GM21423 (cell line): ENCODE measurements around the gene ZDHHC14.
"Not testable (repeated sequence)": the region's sequence is repeated elsewhere in the genome, so short reads cannot be mapped to it uniquely, and the experiment has no call there.

Experiments
- ATAC-seq: cut with Tn5 transposase; IDR thresholded peaks from one replicate; pipeline ENCODE4 v1.9.1; 2021; ENCODE audit warnings: mild to moderate bottlenecking, moderate library complexity; ENCODE audit not compliant: unreplicated experiment

Gene ZDHHC14

DNA sequence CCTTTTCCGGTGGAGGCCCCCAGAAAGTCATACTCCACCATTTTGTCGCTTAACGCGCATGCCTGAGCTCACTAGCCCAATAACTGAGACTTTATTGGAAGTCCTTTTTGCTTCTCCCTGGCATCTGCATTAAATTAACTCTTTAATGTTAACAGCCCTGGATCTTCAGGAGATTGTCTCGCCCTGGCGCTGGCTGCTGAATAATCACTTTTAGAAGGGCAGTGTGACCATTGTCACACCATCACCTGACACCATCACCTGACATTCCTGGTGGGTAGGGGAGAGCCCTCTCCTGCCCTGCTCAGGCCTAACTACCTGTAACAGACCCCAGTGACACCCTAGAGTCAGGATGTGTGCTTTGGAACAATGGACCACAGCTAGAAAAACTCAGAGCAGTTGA, 326.6 kb downstream of the ZDHHC14 start:
- ATAC-seq: no peak

DNA sequence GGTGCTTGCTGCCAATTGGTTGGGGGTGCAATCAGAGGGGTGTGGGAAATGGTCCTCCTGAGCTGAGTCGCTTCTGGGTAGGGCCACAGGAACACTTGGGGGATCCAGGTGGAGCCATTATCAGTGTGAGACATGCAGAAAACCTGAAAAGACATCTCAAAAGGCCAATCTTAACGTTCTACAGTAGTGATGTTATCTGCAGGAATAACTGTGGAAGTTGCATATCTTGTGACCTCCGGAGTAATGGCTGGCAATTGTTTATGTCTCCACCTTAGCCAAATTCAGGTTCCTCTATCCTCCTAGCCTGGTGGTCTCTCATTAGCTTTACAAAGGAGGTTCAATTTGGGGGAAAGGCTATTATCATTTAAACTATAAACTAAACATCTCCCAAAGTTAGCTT, 327.2 kb downstream of the ZDHHC14 start:
- no peak for ATAC-seq

DNA sequence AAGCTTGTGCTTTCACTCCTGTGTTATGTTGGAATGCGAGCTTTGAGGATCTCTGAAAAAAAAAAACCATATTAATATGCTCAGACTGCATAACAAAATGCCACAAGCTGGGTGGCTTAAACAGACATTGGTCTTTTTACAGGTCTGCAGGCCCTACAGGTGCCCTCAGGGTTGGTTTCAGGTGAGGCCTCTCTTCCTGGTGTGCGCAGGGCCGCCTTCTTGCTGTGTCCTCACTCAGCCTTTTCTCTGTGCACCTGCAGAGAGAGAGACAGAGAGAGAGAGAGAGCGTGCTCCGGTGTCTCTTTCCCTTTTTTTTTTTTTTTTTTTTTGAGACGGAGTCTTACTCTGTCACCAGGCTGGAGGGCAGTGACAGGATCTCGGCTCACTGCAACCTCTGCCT, 327.9 kb downstream of the ZDHHC14 start:
- ATAC-seq: no peak

DNA sequence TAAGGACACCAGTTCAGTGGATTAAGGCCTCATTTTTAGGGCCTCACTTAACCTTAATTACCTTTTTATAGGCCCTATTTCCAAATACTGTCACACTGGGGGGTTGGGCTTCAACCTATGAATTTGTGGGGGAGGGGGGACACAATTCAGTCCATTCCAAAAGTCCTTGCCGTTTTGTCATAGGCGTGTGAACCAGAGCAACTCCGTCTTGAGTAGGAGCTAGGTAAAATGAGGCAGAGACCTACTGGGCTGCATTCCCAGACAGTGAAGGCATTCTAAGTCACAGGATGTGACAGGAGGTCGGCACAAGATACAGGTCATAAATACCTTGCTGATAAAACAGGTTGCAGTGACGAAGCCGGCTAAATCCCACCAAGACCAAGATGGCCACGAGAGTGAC, 328.6 kb downstream of the ZDHHC14 start:
- no peak for ATAC-seq

DNA sequence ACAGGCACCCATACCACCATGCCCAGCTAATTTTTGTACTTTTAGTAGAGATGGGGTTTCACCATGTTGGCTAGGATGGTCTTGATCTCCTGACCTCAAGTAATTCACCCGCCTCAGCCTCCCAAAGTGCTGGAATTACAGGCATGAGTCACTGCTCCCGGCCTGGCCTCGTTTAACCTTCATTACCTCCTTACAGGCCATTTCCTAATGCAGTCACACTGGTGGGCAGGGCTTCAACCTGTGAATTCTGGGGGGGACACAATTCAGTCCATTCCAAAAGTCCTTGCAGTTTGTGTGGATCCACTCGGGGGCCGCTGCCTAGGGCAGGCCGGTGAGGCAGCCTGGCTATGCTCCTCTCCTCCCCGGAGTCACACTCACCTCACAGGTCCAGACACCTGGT, 329.6 kb downstream of the ZDHHC14 start:
- ATAC-seq: no peak

DNA sequence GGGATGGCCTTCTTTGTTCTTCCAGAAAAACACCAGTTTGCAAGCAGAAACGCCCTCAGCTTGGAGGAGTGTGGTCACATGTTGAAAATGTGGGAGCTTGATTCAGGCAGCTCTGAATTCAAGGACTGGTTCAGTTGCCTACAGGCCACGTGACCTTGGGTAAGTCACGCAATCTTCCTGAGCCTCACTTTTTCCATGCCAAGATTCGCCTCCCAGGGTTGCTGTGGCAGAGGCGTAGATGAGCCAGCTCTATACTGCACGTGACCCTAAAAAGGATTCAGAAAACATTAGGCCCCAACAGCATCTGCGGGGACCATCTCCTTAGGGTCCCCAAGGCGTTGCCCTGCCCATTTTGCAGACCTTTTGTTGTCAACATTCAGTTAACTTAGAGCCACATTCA, 330.1 kb downstream of the ZDHHC14 start:
- no peak for ATAC-seq

DNA sequence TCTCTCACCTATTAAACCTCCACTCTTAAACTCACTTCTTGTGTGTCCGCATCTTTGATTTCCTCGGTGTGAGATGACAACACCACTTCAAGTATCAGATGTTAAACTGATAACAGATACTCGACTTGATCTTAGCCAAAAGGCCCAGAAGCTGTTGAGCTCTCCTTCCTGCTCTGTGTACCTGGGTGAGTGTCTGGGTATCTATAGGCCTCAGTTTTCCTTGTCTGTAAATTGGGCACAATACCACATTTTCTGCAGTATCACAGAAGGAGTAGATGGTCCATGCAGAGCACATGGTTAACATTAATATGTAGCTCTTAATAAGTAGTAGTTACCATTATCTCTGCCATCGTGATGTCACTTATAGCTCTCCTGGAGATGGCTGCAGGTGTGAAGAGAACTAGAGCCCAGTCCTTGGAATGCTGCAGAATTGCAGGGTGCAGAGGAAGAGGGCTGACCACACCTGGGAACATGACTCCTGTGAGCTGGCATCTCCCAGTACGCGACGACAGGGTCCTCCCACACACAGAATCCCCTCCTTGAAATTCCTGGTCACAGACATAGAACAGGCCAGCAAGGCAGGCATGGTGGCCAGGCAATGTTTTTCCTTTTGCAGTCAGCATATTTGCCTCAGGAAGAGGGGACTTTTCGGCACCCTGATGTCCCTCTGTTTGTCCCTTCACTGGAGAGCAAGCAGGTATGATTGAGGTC, 331.8 kb downstream of the ZDHHC14 start:
- no peak for ATAC-seq

DNA sequence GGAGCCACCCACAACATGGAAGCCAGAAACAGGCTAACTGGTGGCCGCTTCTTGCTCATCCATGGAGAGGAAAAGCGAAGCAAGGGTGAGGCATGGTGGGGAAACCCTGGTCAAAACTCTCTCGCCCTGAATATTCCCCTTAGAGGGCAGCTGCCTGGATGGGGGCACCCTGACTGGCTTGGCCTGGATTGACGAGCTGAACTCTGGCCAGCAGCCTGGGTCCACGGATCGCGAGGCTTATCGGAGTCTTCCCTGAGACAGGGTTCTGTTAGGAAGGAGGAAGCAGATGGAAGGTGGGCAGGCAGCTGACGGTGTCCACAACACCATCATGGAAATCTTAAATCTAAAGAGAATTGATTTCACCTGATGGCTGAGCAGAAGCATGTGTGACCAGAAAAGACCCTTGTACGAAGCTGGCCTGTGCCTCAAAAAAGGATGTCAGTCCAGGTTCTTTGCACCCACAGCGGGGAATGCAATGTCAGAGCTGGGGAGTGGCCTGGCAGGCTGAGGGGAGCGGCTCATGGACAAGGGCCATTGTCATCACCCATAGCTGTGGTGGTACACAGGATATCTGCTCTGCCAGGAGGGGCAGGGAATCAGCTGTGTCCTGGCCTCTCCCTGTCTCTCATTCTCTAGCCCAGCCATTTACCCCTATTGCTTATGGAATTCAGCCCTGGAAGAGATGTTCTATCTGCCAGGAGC, 332.6 kb downstream of the ZDHHC14 start:
- no peak for ATAC-seq

DNA sequence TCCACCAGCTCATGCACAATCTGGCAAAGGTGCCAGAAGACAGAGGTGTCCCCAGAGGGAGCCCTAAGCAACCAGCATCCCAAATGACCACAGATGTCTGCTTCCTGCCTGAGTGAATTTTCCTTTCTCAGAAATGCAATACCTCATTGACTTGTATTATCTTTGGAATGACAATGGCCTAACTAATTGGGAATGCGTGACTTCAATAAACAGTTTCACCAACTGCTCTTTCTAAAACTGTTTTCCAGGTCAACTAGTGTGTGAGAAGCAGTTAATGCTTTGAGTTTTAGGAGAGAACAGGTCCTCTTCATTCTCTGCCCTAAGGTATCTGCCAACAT, 333.1 kb downstream of the ZDHHC14 start:
- ATAC-seq: no peak

DNA sequence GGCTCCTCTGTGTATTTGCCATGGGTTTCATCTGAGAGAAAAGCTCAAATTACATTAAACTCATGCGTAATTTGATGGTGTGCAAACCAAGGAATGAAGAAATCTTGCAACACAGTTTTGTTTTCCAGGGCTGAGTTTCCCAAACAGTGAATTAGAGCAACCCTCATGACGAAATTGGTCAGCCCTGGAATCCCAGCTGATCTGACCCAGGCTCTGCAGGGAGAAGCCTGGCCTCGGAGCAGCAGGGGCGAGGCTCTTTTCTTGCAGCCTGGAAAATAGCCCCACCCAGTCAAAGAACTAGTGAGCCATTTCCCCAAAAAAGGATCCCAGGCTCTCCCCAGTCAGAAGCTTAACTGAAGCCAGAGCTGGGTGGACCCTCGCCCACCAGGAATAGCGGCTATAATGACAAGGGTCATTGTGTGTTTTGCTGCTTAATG, 334.8 kb downstream of the ZDHHC14 start:
- ATAC-seq: no peak

DNA sequence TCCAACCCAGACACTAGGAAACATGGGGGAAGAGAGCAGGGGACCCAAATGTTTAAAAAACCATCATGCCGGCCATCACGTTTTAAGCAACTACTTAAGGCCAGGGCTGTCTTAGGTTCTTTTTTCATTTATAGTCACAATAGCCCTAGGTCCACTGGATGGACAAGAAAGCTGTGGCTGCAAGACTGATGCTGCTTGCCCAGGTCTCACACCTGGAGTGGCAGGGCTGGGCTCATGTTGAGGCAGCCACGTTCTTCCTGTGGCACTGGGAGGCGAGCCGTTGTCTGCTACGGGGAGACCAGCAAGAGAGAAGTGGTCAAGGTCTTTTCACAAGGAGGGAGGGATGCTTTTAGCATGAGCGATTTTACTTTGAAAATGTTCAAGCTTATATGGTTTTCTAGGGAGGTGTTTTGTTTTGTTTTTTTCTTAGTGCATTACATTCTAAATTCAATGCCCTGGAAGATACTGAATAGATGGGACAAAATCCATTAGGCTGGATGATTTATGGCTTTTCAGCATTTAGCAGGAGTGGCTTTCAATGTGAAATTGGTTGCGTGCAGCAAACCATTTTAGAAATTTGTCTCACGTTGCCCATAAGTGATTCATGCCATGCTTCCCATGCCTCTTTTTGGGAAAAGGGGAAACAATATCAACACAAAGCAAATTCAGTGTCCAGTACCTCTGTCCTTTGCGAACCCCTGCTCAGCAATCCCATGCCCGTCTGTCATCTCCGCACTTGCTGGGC, 335.4 kb downstream of the ZDHHC14 start:
- no peak for ATAC-seq

DNA sequence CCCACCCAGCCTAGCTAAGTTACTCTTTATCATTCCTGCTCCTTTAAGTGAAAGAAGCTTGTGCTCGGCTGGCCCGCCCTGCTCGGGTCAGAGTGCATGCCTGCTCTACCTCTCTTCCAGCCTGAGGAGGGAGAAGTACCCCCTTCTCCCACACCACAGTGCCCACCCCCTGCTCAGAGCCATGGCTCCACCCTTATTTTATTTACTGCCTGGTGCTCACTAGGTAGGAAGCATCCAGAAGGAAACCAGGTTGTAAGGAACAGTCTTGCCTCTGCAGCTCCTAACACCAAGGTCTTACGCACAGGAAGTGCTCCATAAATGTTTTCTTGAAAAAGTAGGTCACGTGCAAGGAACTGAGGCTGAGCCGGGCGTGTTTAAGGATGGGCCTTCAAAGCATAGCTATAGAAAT, 336.4 kb downstream of the ZDHHC14 start:
- ATAC-seq: no peak

DNA sequence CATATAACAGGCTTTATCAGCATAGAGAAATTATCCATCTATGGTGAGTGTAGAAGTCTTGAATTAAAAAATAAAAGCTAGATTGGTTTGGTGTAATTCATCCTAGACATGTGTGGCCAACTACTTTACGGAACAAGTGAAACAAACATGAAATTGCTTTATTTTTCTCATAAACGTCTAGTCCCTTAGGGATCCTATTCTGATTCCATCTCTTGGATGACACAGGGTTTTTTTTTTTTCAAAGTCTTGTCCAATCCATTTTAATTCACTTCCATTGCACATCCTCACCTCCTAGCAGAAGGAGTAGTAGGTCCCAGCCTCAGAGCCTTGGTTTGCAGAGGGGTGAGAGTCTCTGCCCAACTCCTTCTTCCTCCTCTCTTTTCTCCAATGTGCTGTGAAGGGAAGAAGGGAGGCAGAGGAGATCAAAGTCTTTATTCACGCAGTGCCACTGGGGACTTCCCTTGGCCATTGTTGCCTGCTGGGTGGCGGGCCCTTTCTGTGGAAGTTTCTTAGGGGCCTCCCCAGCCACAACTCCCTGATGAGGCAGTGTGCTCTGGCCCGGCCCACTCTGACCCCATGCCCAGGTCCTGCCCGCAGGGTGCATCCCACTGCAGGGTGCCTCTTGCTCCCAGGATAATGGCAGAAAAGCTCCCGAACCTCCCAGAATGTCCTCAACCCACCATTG, 337.7 kb downstream of the ZDHHC14 start:
- ATAC-seq: no peak

DNA sequence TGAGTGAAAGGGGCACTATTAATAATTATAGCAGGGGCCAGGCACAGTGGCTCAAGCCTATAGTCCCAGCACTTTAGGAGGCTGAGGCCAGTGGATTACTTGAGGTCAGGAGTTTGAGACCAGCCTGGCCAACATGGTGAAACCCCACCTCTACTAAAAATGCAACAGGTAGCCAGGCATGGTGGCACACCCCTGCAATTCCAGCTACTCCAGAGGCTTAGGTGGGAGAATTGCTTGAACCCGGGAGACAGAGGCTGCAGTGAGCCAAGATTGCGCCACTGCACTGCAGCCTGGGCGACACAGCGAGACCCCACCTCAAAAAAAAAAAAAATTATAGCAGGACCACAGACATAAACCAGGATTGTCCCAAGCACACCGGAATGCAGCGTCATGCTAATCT, 340.0 kb downstream of the ZDHHC14 start:
- not testable (repeated sequence) for ATAC-seq

DNA sequence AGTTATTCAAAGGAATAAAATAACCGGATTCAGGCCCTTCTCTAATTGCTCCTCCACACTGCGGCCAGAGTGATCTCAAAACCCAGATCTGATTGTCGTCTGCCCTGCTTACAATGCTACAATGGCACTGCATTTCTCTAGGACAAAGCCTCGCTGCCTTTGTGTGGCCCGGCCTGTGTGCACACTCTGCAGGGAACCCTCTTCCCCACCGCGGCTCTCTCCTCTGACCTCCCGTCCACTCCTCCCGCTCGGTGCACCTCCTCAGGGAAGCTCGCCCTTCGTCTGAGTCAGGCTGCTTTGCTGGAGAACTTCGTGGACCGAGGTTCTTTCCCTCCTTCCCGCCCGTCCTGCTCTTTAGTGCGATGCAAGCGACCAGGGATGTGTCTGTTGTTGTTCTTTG, 340.4 kb downstream of the ZDHHC14 start:
- ATAC-seq: no peak

DNA sequence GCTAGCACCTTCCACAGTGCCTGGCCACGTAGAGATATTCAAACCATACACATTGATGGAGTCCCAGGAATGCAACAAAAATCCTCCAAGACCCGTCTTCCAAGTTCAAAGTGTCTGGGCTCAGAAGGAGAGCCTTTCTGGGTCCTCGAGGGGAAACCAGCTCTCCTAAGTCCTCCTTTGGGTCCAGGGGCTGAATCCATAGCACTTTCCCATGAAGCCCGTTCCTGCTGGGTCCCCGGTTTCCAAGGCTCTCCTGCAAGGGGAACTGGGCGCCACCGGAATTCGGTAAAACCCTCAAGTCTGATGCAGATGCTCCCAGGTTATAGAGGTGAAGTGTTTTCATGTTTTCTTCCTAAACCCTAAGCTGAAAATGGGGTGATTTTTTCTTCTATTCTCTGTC, 340.8 kb downstream of the ZDHHC14 start:
- ATAC-seq: no peak

DNA sequence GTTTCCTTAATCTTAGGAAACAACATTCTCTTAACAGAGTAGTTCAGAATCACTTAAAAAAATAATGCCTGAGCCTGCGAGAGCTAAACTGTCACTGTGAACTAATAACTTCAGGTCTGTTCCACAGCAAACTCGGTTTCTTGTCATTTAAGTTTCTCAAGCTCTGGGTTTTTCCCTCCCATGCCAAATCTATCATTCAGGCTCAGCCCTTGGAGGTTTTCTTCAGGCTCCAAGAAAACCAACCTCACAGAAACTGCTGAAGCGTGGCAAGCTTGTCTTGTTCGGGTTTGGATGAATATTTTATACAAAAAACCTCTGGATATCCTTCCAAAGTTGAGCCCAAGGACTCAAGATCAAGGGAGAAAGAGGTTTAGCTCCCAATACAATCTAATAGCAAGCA, 342.4 kb downstream of the ZDHHC14 start:
- no peak for ATAC-seq

DNA sequence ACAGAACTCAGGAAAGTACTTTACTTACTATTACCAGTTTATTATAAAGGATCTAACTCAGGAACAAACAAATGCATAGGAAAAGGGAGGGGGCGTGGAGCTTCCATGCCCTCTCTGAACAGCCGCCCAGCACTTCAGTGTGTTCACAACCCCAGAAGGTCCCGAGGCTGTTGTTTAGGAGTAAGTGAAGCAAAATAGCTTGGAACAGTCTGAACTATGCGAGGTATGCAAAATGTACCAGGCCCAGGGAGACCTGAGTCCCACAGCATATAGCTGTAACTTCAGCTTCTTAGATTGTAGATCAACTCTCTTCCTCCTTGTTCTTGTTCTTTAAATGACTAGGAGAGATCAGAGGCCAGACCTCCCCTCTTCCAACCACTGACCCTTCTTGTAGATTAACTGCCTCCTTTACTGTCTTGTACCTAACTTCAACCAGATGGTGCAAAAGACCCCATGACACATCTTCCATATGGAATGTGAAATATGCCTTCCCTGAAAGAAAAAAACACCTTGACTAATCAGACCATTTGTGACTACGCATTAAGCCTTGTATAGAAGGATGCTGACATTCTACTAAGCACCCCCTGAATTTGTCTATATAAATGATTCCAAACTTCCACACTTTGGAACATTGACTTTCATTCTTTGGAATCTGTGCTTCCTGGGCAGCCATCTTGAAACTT, 343.3 kb downstream of the ZDHHC14 start:
- no peak for ATAC-seq

DNA sequence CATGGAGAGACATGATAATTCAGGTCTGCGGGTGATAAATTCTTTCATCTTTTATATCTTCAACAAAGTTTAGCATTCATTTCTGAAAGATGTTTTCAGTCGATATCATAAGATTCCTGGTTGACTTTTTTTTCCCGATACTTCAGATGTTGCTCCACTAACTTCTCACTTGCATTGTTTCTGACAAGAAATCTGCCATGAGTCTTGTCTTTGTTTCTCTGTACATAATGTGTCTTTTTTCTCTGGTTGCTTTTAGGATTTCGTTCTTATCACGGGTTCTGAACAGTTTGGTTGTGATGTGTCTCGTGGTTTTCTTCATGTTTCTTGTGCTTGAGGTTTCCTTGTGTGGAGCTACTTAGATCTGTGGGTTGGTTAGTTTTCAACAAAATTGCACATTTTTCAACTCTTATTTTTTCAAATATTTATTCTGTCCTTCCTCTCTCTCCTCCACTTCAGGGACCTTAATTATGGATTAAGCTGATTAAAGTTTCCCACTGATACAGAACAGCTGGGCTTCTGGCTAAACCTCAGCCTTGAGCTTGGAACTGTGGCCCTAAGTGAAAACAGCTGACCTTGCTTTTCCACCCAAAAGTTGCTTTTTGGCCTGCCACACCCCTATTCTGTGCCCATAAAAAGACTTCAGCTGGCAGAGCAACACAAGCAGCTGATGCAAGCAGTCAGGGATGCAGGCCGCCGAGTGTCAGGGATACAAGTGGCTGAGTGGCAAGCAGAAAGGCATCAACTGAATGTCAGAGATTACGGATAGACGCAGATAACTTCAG, 344.2 kb downstream of the ZDHHC14 start:
- ATAC-seq: no peak

DNA sequence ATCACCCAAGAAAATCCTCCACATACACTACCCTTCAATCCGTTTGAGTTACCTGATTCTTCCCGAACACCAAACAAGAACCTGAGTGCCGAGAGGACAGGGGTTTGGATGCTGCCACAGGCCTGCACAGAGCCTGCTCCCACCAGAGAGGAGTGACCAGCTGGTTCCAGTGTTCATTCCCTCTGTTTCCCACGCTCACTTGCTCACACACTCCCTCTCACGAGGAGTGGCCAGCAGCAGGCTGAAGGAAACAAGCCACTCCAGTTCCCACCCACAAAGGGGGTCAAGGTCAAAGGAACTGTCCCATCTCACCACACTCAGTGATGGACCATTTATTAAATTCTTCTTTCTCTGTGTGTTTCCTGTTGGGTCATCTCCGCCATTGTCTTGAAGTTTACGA, 344.8 kb downstream of the ZDHHC14 start:
- ATAC-seq: no peak
